IMR-90 (cell line): ENCODE data around the gene NRM.

Experiments
- FOS ChIP-seq: fragments of 150-350 bp; IDR thresholded peaks from 2 replicates; pipeline ENCODE4 v1.6.1; 2016; ENCODE audit warnings: low read depth, low read length
- MXI1 ChIP-seq: IDR thresholded peaks from 2 replicates; pipeline ENCODE4 v1.6.1; 2012; ENCODE audit warnings: low read depth, mild to moderate bottlenecking, low read length, moderate library complexity, borderline replicate concordance
- POLR2A ChIP-seq: IDR thresholded peaks from 2 replicates; pipeline ENCODE4 v1.6.1; 2012; ENCODE audit warnings: mild to moderate bottlenecking, low read depth, low read length
- SMC3 ChIP-seq: fragments of 150-350 bp; IDR thresholded peaks from 2 replicates; pipeline ENCODE4 v1.6.1; 2016; ENCODE audit warnings: low read depth, mild to moderate bottlenecking, antibody characterized with exemption, low read length, moderate library complexity
- TF ChIP-seq, protein P1 (sequence below): conservative IDR thresholded peaks from 2 replicates; pipeline ENCODE4 v1.5.1; 2012; ENCODE audit warnings: mild to moderate bottlenecking, low read depth, low read length, improper control_type of control experiment

DNA sequence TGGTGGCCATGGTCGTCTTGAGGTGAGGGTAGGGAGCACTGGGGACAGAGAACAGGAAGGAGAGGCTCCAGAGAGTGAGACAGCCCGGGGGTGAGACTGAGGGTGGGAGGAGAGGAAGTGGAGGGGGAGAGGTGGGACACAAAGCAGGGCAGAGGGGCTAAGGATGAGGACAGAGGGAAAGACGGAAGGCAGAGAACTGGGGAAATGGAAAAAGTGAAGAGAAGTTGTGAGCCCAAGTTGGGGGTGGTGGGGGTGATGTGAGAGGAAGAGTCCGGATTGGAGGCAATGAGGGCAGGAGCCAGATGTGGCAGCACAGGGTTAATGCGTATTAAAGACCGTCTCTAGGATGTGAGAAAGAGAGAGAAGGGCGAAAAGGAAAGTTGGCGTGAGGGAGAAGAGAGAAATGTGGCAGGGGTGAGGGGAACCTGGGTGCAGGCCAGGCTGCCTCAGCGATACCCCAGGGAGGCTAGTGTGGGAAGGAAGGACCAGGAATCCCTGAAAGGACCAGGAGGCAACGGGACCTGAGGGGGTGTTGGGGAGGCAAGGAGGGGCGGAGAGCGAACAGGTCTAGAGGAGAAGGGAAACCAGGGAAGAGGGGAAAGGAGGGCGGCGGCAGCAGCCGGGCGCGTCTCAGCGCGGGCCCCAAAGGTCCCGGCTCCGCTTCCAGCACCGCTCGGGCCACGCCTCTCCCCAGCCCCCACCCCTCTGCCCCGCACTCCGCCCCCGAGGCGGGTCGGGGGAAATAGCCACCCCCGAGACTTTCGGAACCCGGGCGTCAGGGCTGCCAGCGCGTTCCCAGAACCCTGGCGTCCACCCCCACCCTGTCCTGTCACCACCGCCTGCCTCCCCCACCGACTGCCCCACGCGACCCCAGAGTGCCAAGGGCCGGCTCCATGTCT, 4.5 kb downstream of the NRM start, which contains the start of gene PPP1R18:
- TF ChIP-seq, protein P1, sequence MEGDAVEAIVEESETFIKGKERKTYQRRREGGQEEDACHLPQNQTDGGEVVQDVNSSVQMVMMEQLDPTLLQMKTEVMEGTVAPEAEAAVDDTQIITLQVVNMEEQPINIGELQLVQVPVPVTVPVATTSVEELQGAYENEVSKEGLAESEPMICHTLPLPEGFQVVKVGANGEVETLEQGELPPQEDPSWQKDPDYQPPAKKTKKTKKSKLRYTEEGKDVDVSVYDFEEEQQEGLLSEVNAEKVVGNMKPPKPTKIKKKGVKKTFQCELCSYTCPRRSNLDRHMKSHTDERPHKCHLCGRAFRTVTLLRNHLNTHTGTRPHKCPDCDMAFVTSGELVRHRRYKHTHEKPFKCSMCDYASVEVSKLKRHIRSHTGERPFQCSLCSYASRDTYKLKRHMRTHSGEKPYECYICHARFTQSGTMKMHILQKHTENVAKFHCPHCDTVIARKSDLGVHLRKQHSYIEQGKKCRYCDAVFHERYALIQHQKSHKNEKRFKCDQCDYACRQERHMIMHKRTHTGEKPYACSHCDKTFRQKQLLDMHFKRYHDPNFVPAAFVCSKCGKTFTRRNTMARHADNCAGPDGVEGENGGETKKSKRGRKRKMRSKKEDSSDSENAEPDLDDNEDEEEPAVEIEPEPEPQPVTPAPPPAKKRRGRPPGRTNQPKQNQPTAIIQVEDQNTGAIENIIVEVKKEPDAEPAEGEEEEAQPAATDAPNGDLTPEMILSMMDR: no peak
- TF ChIP-seq MXI1: 0 out of 2 replicates have a peak, but pooled peaks have one; percentile 6
- no peak for TF ChIP-seq SMC3
- TF ChIP-seq POLR2A: 0 out of 2 replicates have a peak, but pooled peaks have one; percentile 17
- no peak for TF ChIP-seq FOS
